HepG2 (cell line): ENCODE data around the gene LENG1. TPM values are rescaled to one million over a fixed set of nuclear protein-coding genes. Genes with fewer than 3 reads are reported as not detected.

Experiments used
- ARNTL ChIP-seq: sonication (generic); formaldehyde crosslinking; IDR thresholded peaks from 2 replicates; pipeline ENCODE4 v1.4.0; 2020; ENCODE audit warnings: mild to moderate bottlenecking, missing genetic modification reagents
- ATF7-NPFF ChIP-seq: sonication (generic); formaldehyde crosslinking; IDR thresholded peaks from 2 replicates; pipeline ENCODE4 v1.8.1; 2023; ENCODE audit warnings: mild to moderate bottlenecking, low read depth, missing genetic modification reagents, moderate library complexity
- BORCS8-MEF2B ChIP-seq: sonication (generic); formaldehyde crosslinking; IDR thresholded peaks from 2 replicates; pipeline ENCODE4 v1.8.0; 2022; ENCODE audit warnings: mild to moderate bottlenecking, missing genetic modification reagents
- ELF4 ChIP-seq: sonication (generic); formaldehyde crosslinking; IDR thresholded peaks from 2 replicates; pipeline ENCODE4 v1.5.0; 2020; ENCODE audit warnings: missing genetic modification reagents, mild to moderate bottlenecking, moderate library complexity, borderline replicate concordance
- ETV5 ChIP-seq: IDR thresholded peaks from 2 replicates; pipeline ENCODE4 v1.6.1; 2018; ENCODE audit warnings: missing biosample characterization, missing genetic modification reagents, inconsistent platforms, borderline replicate concordance
- KAT8 ChIP-seq: IDR thresholded peaks from 2 replicates; pipeline ENCODE4 v1.6.1; 2016; ENCODE audit warnings: missing genetic modification reagents, missing compliant biosample characterization
- NONO ChIP-seq, 2 experiments: fragments of 450-650 bp in 1 of 2; sonication (generic) in 1 of 2; formaldehyde crosslinking in 1 of 2; IDR thresholded peaks in 1 of 2; conservative IDR thresholded peaks in 1 of 2; 2 replicates each; pipeline versions ENCODE4 v1.6.1 to v1.8.0; 2017 to 2022; ENCODE audit warnings: mild to moderate bottlenecking in 1 of 2, missing genetic modification reagents in 1 of 2, moderate library complexity in 1 of 2
- POLR2G ChIP-seq: fragments of 200-400 bp; formaldehyde crosslinking; IDR thresholded peaks from 2 replicates; pipeline ENCODE4 v1.6.1; 2018; ENCODE audit warnings: mild to moderate bottlenecking, low read depth, low read length, moderate library complexity
- SMARCE1 ChIP-seq: fragments of 450-650 bp; IDR thresholded peaks from 2 replicates; pipeline ENCODE4 v1.6.1; 2017; ENCODE audit warnings: borderline replicate concordance
- SOX5 ChIP-seq: IDR thresholded peaks from 2 replicates; pipeline ENCODE4 v1.6.1; 2016; ENCODE audit warnings: borderline replicate concordance
- ZNF761 ChIP-seq: sonication (generic); formaldehyde crosslinking; conservative IDR thresholded peaks from 2 replicates; pipeline ENCODE4 v1.4.0; 2020; ENCODE audit warnings: mild to moderate bottlenecking, missing genetic modification reagents
- ZNF816 ChIP-seq: sonication (generic); formaldehyde crosslinking; IDR thresholded peaks from 2 replicates; pipeline ENCODE4 v1.8.0; 2022; ENCODE audit warnings: missing genetic modification reagents, mild to moderate bottlenecking, borderline replicate concordance
- ZSCAN22 ChIP-seq: sonication (generic); formaldehyde crosslinking; IDR thresholded peaks from 2 replicates; pipeline ENCODE4 v1.4.0; 2020; ENCODE audit warnings: mild to moderate bottlenecking, missing genetic modification reagents
- polyA plus RNA-seq, 8 experiments: library from polyadenylated mRNA; depleted of rRNA in 3 of 8; stranded (reverse) in 7 of 8; unstranded in 1 of 8; fragments of >200 nt; fragmentation: Illumina TruSeq in 4 of 8; extraction: Trizol in 4 of 8; gene quantifications; 2 replicates each; pipeline versions ENCODE4 v1.2.1 to v1.2.3, GENCODE V29; 2011 to 2016; ENCODE audit warnings: low read depth in 4 of 8, missing spikeins in 1 of 8, mixed read lengths in 1 of 8; ENCODE audit not compliant: insufficient read depth in 1 of 8
- total RNA-seq, 5 experiments: library from RNA; depleted of rRNA; stranded (reverse); fragments of >200 nt; fragmentation: Illumina TruSeq; extraction: Trizol; gene quantifications; 2 replicates each; pipeline ENCODE4 v1.2.3, GENCODE V29; 2016; ENCODE audit warnings: low read depth in 1 of 5
- TF ChIP-seq, protein P1 (sequence below): sonication (generic); formaldehyde crosslinking; IDR thresholded peaks from 2 replicates; pipeline ENCODE4 v1.9.0; 2022; ENCODE audit warnings: missing genetic modification reagents, mild to moderate bottlenecking, borderline replicate concordance
- TF ChIP-seq, protein P2 (sequence below): sonication (generic); formaldehyde crosslinking; IDR thresholded peaks from one replicate; pipeline ENCODE4 v1.5.1; 2020; ENCODE audit warnings: mild to moderate bottlenecking, missing genetic modification reagents; ENCODE audit errors: not compliant biosample characterization
- TF ChIP-seq, protein P3 (sequence below): sonication (generic); formaldehyde crosslinking; IDR thresholded peaks from 2 replicates; pipeline ENCODE4 v1.8.0; 2022; ENCODE audit warnings: missing genetic modification reagents, mild to moderate bottlenecking, moderate library complexity, borderline replicate concordance
- TF ChIP-seq, protein P4 (sequence below): IDR thresholded peaks from 2 replicates; pipeline ENCODE4 v1.6.1; 2016; ENCODE audit warnings: missing genetic modification reagents, missing compliant biosample characterization

The LENG1 gene
- total and polyA plus RNA-seq, 2 of the 13 experiments (the other 11 are each of a cell fraction or from before 2014, with no cell fraction given): 1.8 to 3.8 TPM

DNA sequence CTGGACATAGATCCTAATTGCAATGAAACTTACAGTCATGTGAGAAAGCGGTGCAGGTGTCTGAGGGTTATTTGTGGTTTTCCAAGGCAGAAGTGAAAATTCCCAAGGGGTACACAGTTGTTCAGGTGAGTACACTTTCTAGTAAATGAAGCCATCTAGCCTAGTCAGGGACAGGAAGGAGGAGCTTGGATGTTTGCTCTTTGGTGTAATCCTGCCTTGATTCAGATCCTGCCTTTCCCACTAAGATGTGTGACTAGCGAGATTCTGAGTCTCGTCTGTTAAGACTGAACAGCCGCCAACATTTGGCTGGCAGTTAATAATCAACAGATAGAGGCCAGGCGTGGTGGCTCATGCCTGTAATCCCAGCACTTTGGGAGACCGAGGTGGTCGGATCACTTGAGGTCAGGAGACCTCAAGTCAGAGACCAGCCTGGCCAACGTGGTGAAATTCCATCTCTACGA, 43.7 kb upstream of the LENG1 start (continued):
- TF ChIP-seq POLR2G: peak; percentile 48
- TF ChIP-seq, protein P1, sequence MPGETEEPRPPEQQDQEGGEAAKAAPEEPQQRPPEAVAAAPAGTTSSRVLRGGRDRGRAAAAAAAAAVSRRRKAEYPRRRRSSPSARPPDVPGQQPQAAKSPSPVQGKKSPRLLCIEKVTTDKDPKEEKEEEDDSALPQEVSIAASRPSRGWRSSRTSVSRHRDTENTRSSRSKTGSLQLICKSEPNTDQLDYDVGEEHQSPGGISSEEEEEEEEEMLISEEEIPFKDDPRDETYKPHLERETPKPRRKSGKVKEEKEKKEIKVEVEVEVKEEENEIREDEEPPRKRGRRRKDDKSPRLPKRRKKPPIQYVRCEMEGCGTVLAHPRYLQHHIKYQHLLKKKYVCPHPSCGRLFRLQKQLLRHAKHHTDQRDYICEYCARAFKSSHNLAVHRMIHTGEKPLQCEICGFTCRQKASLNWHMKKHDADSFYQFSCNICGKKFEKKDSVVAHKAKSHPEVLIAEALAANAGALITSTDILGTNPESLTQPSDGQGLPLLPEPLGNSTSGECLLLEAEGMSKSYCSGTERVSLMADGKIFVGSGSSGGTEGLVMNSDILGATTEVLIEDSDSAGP (CRISPR knock-in tag): no peak
- 0 out of 2 replicates have a peak, but pooled peaks have one; percentile 25 for TF ChIP-seq KAT8 (CRISPR knock-in tag)
- TF ChIP-seq, protein P2, sequence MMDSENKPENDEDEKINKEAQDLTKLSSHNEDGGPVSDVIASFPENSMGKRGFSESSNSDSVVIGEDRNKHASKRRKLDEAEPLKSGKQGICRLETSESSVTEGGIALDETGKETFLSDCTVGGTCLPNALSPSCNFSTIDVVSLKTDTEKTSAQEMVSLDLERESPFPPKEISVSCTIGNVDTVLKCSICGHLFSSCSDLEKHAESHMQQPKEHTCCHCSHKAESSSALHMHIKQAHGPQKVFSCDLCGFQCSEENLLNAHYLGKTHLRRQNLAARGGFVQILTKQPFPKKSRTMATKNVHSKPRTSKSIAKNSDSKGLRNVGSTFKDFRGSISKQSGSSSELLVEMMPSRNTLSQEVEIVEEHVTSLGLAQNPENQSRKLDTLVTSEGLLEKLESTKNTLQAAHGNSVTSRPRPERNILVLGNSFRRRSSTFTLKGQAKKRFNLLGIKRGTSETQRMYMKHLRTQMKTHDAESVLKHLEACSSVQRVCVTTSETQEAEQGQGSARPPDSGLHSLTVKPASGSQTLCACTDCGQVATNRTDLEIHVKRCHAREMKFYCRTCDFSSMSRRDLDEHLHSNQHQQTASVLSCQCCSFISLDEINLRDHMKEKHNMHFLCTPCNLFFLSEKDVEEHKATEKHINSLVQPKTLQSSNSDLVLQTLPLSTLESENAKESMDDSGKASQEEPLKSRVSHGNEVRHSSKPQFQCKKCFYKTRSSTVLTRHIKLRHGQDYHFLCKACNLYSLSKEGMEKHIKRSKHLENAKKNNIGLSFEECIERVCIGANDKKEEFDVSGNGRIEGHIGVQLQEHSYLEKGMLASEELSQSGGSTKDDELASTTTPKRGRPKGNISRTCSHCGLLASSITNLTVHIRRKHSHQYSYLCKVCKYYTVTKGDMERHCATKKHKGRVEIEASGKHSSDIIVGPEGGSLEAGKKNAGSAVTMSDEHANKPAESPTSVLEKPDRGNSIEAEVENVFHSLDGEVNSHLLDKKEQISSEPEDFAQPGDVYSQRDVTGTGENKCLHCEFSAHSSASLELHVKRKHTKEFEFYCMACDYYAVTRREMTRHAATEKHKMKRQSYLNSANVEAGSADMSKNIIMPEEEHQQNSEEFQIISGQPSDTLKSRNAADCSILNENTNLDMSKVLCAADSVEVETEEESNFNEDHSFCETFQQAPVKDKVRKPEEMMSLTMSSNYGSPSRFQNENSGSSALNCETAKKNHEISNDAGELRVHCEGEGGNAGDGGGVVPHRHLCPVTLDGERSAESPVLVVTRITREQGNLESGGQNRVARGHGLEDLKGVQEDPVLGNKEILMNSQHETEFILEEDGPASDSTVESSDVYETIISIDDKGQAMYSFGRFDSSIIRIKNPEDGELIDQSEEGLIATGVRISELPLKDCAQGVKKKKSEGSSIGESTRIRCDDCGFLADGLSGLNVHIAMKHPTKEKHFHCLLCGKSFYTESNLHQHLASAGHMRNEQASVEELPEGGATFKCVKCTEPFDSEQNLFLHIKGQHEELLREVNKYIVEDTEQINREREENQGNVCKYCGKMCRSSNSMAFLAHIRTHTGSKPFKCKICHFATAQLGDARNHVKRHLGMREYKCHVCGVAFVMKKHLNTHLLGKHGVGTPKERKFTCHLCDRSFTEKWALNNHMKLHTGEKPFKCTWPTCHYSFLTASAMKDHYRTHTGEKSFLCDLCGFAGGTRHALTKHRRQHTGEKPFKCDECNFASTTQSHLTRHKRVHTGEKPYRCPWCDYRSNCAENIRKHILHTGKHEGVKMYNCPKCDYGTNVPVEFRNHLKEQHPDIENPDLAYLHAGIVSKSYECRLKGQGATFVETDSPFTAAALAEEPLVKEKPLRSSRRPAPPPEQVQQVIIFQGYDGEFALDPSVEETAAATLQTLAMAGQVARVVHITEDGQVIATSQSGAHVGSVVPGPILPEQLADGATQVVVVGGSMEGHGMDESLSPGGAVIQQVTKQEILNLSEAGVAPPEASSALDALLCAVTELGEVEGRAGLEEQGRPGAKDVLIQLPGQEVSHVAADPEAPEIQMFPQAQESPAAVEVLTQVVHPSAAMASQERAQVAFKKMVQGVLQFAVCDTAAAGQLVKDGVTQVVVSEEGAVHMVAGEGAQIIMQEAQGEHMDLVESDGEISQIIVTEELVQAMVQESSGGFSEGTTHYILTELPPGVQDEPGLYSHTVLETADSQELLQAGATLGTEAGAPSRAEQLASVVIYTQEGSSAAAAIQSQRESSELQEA (CRISPR knock-in tag): peak; percentile 8
- TF ChIP-seq, protein P3, sequence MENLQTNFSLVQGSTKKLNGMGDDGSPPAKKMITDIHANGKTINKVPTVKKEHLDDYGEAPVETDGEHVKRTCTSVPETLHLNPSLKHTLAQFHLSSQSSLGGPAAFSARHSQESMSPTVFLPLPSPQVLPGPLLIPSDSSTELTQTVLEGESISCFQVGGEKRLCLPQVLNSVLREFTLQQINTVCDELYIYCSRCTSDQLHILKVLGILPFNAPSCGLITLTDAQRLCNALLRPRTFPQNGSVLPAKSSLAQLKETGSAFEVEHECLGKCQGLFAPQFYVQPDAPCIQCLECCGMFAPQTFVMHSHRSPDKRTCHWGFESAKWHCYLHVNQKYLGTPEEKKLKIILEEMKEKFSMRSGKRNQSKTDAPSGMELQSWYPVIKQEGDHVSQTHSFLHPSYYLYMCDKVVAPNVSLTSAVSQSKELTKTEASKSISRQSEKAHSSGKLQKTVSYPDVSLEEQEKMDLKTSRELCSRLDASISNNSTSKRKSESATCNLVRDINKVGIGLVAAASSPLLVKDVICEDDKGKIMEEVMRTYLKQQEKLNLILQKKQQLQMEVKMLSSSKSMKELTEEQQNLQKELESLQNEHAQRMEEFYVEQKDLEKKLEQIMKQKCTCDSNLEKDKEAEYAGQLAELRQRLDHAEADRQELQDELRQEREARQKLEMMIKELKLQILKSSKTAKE: 0 out of 2 replicates have a peak, but pooled peaks have one; percentile 28
- TF ChIP-seq ZSCAN22: no peak
- no peak for TF ChIP-seq BORCS8-MEF2B (CRISPR knock-in tag)
- peak; percentile 29; the same call in 1 of the 2 replicates for TF ChIP-seq SOX5 (CRISPR knock-in tag)
- TF ChIP-seq ETV5 (CRISPR knock-in tag): peak; percentile 41; the same call in 1 of the 2 replicates
- TF ChIP-seq ATF7-NPFF: no peak
- TF ChIP-seq SMARCE1: no peak
- no peak for TF ChIP-seq ARNTL (CRISPR knock-in tag)
- TF ChIP-seq NONO (IDR thresholded peaks at IDR 0.05): no peak
- 0 out of 2 replicates have a peak, but pooled peaks have one; percentile 22 for TF ChIP-seq NONO (CRISPR knock-in tag; conservative IDR thresholded peaks at IDR 0.05)
- TF ChIP-seq ZNF816 (CRISPR knock-in tag): no peak
- TF ChIP-seq, protein P4, sequence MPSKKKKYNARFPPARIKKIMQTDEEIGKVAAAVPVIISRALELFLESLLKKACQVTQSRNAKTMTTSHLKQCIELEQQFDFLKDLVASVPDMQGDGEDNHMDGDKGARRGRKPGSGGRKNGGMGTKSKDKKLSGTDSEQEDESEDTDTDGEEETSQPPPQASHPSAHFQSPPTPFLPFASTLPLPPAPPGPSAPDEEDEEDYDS (CRISPR knock-in tag): 0 out of 2 replicates have a peak, but pooled peaks have one; percentile 30
- no peak for TF ChIP-seq ELF4 (CRISPR knock-in tag)
- no peak for TF ChIP-seq ZNF761 (CRISPR knock-in tag)
